GM18861 (cell line): Measurements from ENCODE around the gene LARP4B.
"Not testable (repeated sequence)": the region's sequence is repeated elsewhere in the genome, so short reads cannot be mapped to it uniquely, and the experiment has no call there.

ENCODE experiments used
- ATAC-seq: cut with Tn5 transposase; IDR thresholded peaks from one replicate; pipeline ENCODE4 v1.9.1; 2021; ENCODE audit not compliant: unreplicated experiment

LARP4B gene

DNA sequence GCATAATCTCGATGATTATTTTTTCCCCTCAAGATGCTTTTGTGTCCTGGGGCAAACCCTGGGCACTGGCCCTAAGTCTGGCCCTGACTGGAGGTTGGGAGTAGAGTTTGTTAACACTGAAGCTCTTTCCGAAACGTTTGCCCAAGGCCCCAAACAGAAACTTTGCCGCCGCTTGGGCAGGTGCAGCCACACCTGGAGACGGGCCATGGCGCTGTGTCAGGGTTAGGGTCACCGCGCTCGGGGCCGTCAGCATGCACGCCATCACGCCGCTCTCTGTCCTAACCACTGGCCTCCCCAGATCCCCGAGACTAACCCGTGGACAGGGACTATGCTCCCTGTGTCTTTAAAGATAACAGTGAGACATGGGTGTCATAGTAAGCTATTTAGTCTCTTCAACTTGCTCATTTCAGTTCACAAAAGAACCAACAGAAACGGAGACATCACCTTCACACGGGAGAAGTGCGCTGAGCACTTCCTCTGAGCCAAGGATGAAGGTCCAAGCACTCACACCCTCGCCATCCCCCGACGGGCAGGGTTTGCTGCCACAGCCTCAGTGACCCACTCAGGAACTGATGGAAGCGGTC is 156.8 kb downstream of the LARP4B start:
- ATAC-seq: no peak

- no peak for ATAC-seq
Observed at GRCh38 chr10:774223-774622, 157.3 kb downstream of the LARP4B start.

GRCh38 chr10:773562-774161 is 157.8 kb downstream of the LARP4B start:
- no peak for ATAC-seq

GRCh38 chr10:772227-772637 is 159.3 kb downstream of the LARP4B start:
- no peak for ATAC-seq

DNA sequence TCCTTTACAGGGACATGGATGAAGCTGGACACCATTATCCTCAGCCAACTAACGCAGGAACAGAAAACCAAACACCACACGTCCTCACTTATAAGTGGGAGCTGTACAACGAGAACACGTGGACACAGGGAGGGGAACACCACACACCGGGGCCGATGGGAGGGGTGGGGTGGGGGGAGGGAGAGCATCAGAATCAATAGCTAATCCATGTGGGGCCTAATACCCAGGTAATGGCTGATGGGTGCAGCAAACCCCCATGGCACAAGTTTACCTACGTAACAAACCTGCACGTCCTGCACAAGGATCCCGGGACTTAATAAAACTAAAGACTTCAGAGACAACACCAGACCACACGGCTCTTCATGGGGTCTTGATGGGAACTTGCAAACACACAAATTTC is 159.9 kb downstream of the LARP4B start:
- ATAC-seq: no peak

GRCh38 chr10:770975-771374 is 160.5 kb downstream of the LARP4B start:
- no peak for ATAC-seq

GRCh38 chr10:770048-770712 is 161.3 kb downstream of the LARP4B start:
- not testable (repeated sequence) for ATAC-seq

- ATAC-seq: no peak
Observed at GRCh38 chr10:767794-768193, 163.7 kb downstream of the LARP4B start.

- ATAC-seq: no peak
Observed at GRCh38 chr10:767211-767610, 164.3 kb downstream of the LARP4B start.

GRCh38 chr10:761376-761775 is 170.1 kb downstream of the LARP4B start:
- ATAC-seq: no peak

DNA sequence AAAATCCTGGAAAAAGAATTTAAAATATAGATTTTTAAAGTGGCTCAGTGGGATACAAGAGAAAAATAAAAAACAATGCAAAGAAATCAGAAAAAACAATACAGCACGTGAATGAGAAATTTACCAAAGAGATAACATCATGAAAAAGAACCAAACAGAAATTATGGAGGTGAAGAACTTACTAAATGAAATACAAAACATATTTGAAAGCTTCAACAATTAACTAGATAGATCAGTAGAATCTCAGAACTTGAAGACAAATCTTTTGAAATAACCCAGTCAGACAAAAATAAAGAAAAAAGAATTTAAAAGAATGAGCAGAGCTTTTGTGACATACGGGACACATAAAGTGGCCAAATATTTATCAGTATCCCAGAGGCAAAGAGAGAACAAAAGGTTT is 170.9 kb downstream of the LARP4B start:
- no peak for ATAC-seq

DNA sequence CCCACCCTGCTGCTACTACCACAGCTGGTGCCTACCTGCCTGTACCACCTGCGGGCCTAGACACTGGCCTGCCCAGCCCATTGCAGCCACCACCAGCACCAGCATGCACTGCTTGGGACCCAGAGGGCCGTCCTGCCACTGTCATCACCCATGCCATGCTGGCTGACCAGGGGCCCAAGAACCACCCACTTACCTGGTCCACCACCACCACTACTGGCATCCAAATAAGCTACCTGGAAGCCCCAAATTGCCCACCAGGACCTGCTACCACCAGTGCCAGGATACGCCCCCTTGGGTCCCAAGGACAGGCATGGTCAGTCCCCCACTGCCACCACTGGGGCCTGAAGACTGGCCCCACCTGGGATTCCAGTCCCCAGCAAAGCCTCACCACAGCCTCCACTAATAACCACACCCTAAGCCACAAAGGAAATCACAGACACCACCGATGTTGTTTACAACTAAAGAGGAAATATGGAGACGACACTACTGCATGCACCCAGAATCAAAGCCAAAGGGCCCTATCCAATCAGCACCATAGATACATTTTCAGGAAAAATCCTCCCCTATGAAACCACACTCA is 171.5 kb downstream of the LARP4B start:
- ATAC-seq: no peak
